Measurements from ENCODE around the gene ZBTB18.
"Not testable (repeated sequence)": the region's sequence is repeated elsewhere in the genome, so short reads cannot be mapped to it uniquely, and the experiment has no call there.

The ZBTB18 gene

DNA sequence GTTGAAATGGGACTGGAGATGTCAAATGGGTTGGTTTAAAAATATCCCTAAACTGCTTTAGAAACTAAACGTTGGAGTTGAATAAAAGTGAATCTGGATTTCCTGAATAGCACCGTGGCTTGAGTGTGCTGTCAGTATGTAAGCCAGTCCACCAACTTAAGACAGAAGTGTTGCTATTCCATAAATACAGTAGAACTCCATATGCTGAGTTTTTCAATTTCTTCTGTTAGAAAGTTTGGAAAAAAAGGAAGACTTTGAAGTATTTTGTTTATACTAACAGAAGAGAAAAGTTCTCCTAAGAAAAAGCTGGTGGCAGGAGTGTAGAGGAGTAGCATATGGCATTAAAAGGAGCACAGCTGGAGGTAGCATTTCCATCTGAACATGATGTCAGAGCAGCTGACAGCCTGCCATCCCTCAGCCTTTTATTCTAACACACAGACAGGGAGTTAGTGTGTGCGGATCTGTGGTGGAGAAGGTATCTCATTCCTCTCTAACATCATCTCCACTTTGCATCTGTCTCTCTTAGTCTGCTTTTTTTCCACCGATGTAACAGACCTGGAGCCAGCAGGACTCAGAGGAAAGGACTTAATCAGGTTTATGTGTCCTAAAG, at the start of gene ZBTB18:
Gene ZBTB18 (plus strand): TSS at position 449 of the 610 bp plus-strand sequence. CDS start 149 bp downstream, at position 598.
- peak; percentile 64 for DNase-seq (ENCODE audit: low spot score)

GRCh38 chr1:244002721-244003120, 48.4 kb upstream of the ZBTB18 start:
- DNase-seq (ENCODE audit: low spot score): no peak

GRCh38 chr1:244005455-244005854, 45.6 kb upstream of the ZBTB18 start:
- no peak for DNase-seq (ENCODE audit: low spot score)

DNA sequence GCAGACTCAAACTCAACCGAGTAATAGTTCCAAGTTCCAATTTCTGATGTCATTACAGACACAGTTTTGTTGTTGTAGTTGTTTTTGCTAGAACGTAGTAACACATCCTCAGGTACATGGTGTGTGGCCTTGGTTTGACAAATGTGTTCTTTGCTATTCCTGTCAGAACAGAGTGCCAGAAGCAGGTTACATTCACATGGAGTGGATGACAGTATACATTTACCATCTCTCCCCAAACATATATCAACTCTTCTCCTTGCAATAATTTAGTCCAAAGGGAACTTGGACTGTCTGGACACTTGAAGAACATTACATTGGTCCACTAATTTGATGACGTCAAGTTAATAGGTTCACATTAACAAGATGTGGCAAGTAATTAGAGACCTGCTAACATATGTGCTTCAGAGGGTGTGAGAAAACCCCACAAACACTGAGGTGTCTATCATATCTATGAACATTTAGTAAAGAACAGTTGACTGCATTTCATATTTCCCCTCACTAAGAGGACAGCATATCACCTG, 44.6 kb upstream of the ZBTB18 start:
- no peak for DNase-seq (ENCODE audit: low spot score)

GRCh38 chr1:244006961-244007360, 44.1 kb upstream of the ZBTB18 start:
- DNase-seq (ENCODE audit: low spot score): no peak

DNA sequence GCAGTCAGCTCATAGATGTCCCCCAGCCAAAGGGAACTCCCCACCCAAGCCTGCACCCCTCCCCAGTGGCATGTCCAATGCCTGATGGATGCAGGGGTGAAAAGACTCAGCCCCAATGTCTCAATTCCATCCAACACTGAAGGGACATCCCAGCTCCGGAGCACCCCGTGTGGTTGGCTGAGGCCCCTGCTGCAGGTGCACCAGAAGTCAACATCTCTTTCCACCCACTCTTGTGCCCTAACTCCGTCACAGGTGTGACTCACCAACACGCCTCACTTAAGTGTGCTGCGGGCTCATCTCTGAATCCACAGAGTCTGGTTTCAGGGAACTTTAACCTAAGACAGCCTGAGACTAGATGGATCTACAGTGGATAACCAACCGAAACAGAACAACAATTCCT, 40.9 kb upstream of the ZBTB18 start:
- DNase-seq (ENCODE audit: low spot score): no peak

DNA sequence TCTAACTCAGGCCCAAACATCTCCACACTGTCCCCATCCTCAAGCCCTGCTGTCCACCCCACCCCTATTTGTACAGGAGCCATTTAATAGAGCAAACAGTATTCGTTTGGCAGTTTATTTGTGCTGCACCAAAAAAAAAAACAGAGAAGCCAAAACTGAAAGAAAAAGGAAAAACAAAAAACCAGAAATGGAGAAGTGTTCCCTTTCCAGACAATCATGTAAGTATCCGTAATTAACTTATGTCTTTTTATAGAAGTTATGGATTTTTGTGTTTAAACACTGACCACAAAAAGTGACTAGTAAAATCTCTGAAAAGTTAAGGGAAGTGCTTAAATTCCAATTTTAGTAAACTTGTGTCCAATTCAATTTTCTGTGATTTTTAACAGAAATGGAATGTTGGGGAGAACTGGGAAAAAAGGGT, 40.4 kb upstream of the ZBTB18 start:
- DNase-seq (ENCODE audit: low spot score): no peak

- DNase-seq (ENCODE audit: low spot score): peak; percentile 34
Observed at GRCh38 chr1:244011271-244011670, 39.8 kb upstream of the ZBTB18 start.

- no peak for DNase-seq (ENCODE audit: low spot score)
Observed at GRCh38 chr1:244011786-244012185, 39.3 kb upstream of the ZBTB18 start.

GRCh38 chr1:244012202-244012601, 38.9 kb upstream of the ZBTB18 start:
- peak; percentile 32 for DNase-seq (ENCODE audit: low spot score)

- DNase-seq (ENCODE audit: low spot score): no peak
Observed at GRCh38 chr1:244013100-244013499, 38.0 kb upstream of the ZBTB18 start.

DNA sequence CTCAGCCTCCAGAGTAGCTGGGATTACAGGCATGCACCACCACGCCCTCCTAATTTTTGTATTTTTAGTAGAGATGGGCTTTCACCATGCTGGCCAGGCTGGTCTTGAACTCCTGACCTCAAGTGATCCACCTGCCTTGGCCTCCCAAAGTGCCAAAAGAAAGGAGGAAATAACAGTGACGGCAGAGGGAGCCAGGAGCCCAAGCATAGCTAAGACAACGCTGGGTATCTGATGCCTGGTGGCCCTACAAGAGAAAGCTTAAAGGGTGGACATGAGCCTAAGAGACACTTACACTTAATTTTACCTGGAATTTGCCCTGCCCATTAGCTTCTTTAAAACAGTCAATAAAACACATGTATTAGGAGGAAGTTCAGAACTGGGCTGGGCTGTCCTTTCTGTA, 36.2 kb upstream of the ZBTB18 start:
- not testable (repeated sequence) for DNase-seq (ENCODE audit: low spot score)

GRCh38 chr1:244019982-244020485, 31.0 kb upstream of the ZBTB18 start:
- no peak for DNase-seq (ENCODE audit: low spot score)

GRCh38 chr1:244021427-244021826, 29.7 kb upstream of the ZBTB18 start:
- DNase-seq (ENCODE audit: low spot score): no peak

GRCh38 chr1:244022311-244022710, 28.8 kb upstream of the ZBTB18 start:
- no peak for DNase-seq (ENCODE audit: low spot score)

- no peak for DNase-seq (ENCODE audit: low spot score)
Observed at GRCh38 chr1:244022864-244023440, 28.1 kb upstream of the ZBTB18 start.

GRCh38 chr1:244027491-244028145, 23.5 kb upstream of the ZBTB18 start:
- DNase-seq (ENCODE audit: low spot score): no peak

- no peak for DNase-seq (ENCODE audit: low spot score)
Observed at GRCh38 chr1:244028701-244029100, 22.4 kb upstream of the ZBTB18 start.

DNA sequence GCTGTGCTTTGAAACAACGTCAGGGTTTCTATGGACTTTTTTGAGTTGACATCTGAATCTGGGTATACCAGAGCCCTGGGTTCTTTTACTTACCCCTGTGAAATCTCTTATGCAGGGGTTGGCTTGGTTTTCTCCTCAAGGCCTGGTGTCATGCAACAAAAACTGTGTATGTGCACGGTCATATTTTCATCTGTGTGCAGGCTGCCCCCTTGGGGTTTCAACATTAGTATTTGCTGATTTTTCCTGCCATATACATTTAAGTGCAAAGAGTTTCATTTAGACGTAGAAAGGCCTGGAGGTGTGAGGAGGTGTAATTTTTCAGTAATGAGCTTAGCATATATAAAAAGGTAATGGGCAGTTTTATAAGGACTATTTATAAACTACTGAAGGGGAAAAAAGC, 22.0 kb upstream of the ZBTB18 start:
- no peak for DNase-seq (ENCODE audit: low spot score)

GRCh38 chr1:244030481-244031040, 20.5 kb upstream of the ZBTB18 start:
- no peak for DNase-seq (ENCODE audit: low spot score)

- DNase-seq (ENCODE audit: low spot score): no peak
Observed at GRCh38 chr1:244035358-244035757, 15.7 kb upstream of the ZBTB18 start.

DNA sequence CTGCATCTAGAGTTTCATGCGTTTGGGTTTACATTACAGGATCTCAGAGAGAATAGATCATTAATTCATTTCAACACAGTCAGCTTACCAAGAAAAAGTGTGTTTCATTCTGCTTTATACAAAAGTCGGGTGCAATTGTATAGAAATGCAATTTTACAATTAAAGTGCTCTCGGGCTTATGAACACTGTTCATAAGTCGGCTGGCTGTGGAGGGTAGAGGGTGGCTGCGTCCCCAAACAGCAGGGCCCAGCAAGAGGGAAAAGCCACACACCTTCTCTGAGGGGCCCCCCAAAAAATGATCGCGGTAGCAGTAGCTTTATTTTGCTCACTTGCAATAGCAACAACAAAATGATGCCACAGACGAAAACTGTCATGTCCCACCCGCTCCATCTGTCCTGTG, 13.8 kb upstream of the ZBTB18 start:
- DNase-seq (ENCODE audit: low spot score): no peak
